ENCODE measurements around the gene SLC6A12.
A peak's percentile ranks its signal among the peaks of the same experiment; 100 is the strongest.

SLC6A12 gene

GRCh38 chr12:234891-235415, 21.0 kb upstream of the SLC6A12 start:
- DNase-seq (ENCODE audit: low read depth in 3 of 3), result no peak

- no peak for DNase-seq (ENCODE audit: low read depth in 3 of 3)
Observed at GRCh38 chr12:234019-234418, 20.1 kb upstream of the SLC6A12 start.

- DNase-seq (ENCODE audit: low read depth in 3 of 3), result no peak
Observed at GRCh38 chr12:233615-233968, 19.6 kb upstream of the SLC6A12 start.

GRCh38 chr12:232731-233614, 19.0 kb upstream of the SLC6A12 start:
- DNase-seq (ENCODE audit: low read depth in 3 of 3), result no peak

GRCh38 chr12:230925-231671, 17.1 kb upstream of the SLC6A12 start:
- no peak for DNase-seq (ENCODE audit: low read depth in 3 of 3)

GRCh38 chr12:229441-230191, 15.7 kb upstream of the SLC6A12 start:
- DNase-seq (ENCODE audit: low read depth in 3 of 3), result no peak

- DNase-seq (ENCODE audit: low read depth in 3 of 3), result no peak
Observed at GRCh38 chr12:228846-229200, 14.9 kb upstream of the SLC6A12 start.

- DNase-seq (ENCODE audit: low read depth in 3 of 3), result no peak
Observed at GRCh38 chr12:227923-228845, 14.2 kb upstream of the SLC6A12 start.

GRCh38 chr12:227286-227915, 13.4 kb upstream of the SLC6A12 start:
- DNase-seq (ENCODE audit: low read depth in 3 of 3), result no peak

- no peak for DNase-seq (ENCODE audit: low read depth in 3 of 3)
Observed at GRCh38 chr12:226401-226800, 12.4 kb upstream of the SLC6A12 start.

- DNase-seq (ENCODE audit: low read depth in 3 of 3), result no peak
Observed at GRCh38 chr12:225012-225411, 11.1 kb upstream of the SLC6A12 start.

- DNase-seq (ENCODE audit: low read depth in 3 of 3), result no peak
Observed at GRCh38 chr12:224330-224729, 10.4 kb upstream of the SLC6A12 start.

- DNase-seq (ENCODE audit: low read depth in 3 of 3), result no peak
Observed at GRCh38 chr12:223841-224240, 9.9 kb upstream of the SLC6A12 start.

GRCh38 chr12:221736-222135, 7.8 kb upstream of the SLC6A12 start:
- DNase-seq (ENCODE audit: low read depth in 3 of 3), result no peak

GRCh38 chr12:220946-221550, 7.1 kb upstream of the SLC6A12 start:
- no peak for DNase-seq (ENCODE audit: low read depth in 3 of 3)

GRCh38 chr12:220491-220890, 6.5 kb upstream of the SLC6A12 start:
- DNase-seq (ENCODE audit: low read depth in 3 of 3), result no peak

- DNase-seq (ENCODE audit: low read depth in 3 of 3), result peak; percentile 9 to 69 (median 13)
Observed at GRCh38 chr12:219891-220352, 6.0 kb upstream of the SLC6A12 start.

GRCh38 chr12:218728-219590, 5.0 kb upstream of the SLC6A12 start:
- no peak for DNase-seq (ENCODE audit: low read depth in 3 of 3)

- DNase-seq (ENCODE audit: low read depth in 3 of 3), result no peak
Observed at GRCh38 chr12:218221-218620, 4.3 kb upstream of the SLC6A12 start.

Measured in stimulated activated CD4-positive, alpha-beta T cell treated with anti-CD3 and anti-CD28 coated beads, TNF-alpha, amount 100 ng/mL, for 24 hours (primary cell).